Inferior parietal cortex (tissue), 1 donor: ENCODE results near the gene TCP1.
"Not testable (repeated sequence)": the region's sequence is repeated elsewhere in the genome, so short reads cannot be mapped to it uniquely, and the experiment has no call there.

Experiments used
- DNase-seq: peaks from one replicate; pipeline ENCODE4 v3.0.0-alpha.2; 2016; ENCODE audit errors: extremely low spot score

TCP1 gene

DNA sequence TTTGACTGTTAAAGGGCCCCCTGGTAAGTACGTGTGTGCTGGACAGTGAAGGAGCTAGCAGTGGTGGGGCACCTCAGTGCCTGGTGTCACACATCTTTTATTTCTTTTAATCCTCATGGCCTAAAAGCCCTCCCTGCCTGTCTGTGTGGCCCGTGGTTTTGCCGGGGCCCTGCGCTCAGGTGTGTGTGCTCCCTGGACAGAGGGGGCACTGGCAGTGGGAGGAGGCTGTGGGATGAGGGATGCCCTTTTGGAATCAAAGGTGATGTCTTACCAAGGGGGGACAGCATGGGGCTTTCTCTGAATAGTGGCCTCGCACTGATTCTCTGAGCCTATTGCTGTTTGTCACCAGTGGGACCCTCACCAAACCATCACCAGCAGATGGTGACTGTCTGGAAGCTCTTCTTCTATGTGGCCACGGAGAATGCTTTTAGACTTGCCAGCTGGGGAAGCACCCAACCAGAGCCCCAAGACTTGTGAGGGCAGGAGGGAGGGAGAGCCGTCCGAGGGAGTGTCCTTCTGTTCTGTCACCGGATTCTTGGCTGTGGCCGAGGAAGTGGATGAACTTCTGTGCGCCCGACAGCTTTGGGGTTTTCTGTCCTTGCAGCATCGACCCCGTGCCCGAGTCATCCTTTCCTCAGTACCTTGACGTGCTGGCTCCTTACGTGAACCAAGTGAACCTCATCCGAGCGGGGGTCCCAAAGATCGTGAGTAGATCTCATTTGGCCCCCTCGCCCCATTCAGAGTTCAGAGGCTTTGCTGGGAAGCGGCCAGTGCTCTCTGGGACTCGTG is 28.7 kb upstream of the TCP1 start:
- DNase-seq, result no peak

DNA sequence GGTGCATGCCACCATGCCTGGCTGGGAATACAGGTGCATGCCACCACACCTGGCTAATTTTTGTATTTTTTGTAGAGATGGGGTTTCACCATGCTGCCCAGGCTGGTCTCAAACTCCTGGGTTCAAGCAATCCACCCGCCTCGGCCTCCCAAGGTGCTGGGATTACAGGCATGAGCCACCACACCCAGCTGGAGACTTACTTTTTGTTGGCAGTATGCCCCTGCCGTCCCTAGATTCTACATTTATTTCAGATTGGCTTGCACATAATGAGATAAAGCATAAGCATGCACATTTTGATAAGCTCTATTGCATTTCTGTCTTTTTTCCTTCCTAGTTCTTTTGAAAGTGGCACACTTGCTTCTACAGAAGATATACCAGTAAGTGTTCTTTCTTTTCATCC is 27.4 kb upstream of the TCP1 start:
- not testable (repeated sequence) for DNase-seq

DNA sequence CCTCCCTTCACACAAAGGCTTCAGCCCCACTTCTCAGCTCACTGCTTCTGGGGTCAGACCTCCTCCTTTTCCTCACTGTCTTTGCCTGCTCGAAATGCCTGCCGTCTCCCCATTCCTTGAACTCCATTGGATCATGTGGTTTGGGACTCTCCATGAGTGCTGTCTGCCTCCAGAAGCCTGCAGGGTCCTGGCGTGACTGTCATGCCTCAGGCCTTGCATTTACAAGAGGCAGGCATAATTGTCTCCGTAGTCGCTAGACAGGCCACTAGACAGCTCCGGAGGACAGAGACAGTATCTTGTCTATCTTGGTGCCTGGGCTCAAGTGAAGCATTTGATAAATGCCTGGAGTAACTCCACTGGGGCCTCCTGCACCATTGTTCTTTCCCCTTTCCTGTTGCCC is 26.0 kb upstream of the TCP1 start:
- DNase-seq, result no peak

DNA sequence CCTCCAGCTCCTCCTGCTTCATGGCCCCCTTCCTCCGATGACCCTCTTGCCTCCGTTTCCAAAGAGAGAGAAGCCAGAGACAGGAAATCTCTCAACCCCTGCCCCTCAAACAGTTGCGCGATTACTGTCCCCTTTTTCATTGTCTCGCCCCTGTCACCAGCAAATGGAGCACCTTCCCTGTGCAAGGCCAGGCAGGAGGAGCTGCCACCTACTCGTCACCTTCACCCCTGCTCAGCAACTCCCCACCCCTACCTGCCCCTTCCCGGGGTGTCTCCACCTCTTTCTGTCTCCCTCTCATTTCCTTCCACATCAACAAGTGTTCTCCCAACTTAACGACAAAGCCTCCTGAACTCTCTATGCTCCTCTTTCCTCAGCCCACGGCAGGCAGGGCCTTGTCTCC is 24.4 kb upstream of the TCP1 start:
- no peak for DNase-seq

DNA sequence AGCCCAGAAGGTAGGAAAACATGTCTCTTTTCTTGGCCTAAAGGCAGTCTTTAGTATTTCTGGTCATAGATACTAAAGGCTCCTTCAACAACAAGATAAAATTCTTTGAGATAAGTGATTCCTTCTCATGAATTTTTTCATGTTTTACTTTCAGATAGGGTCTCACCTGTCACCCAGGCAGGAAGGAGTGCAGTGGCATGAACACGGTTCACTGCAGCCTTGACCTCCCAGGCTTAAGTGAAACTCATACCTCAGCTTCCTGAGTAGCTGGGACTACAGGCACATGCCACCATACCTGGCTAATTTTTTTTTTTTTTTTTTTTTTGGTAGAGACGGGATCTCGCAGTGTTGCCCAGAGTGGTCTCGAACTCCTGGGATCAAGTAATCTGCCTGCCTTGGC is 19.7 kb upstream of the TCP1 start:
- no peak for DNase-seq

DNA sequence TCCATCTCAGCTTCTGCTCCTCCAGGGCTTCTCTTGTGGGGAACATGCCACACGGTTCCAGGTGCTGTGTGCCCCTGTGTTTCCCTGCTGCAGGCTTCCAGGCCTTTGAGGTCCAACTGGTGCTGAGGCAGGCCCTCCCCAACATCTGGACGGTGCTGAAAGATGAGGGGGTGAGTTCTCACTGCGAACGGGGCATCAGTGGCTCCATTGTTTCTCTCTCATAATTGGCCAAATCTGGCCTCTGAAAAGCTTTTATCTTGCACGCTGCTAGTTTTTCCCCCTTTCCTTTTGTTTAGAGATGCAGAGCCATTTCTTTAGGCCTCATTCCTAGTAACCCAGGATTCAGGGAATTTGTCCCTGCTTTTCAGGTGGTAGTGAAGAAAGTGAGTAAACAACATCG is 19.2 kb upstream of the TCP1 start:
- DNase-seq, result peak; percentile 52

DNA sequence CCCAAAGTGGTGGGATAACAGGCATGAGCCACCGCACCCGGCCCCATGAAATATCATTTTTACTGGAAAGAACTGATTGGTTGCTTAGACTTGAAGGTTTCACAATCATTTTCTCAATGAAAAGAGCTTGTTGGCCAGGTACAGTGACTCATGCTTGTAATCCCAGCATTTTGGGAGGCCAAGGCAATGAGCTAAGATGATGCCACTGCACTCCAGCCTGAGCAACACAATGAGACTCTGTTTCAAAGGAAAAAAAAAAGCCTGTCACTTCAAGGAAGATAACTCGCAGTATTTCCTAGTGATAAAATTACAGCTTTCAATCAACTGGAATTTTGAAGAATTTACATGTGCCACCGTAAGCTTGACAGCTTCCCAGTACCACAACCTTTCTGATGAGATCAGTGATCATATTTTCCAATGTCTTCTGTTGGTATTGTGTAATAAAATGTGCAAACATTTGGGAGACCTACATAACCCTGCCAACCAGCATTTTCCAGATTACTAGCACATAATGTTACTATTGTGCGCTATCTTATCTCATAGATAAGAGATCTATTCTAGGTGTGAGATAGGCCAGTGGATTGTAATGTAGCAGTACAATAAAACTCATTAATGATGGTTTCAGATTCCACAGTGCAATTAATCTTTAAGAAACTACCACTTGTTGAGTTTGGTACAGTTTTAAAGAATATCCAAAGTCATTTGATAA is 17.9 kb upstream of the TCP1 start:
- DNase-seq, result no peak

DNA sequence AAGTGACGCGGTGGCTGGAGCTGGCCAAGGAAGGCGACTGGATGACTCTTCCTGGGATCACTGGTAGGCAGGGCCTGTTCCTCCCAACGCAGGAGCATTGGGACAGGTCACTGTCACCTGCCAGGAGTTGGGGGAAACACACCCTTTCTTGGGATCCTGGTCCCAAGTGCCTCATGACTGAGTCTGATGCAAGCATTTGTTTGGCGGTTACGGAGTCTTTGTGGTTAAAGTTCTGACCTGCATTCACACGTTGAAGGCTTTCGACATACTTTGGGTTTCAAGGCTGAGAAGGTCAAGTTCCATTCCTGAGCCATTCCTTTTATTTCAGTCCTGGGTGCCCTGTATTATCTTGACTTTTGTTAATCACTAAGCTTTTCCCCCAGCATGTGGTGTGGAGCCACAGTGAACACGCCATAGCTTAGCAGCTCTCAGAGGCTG is 16.6 kb upstream of the TCP1 start:
- no peak for DNase-seq

DNA sequence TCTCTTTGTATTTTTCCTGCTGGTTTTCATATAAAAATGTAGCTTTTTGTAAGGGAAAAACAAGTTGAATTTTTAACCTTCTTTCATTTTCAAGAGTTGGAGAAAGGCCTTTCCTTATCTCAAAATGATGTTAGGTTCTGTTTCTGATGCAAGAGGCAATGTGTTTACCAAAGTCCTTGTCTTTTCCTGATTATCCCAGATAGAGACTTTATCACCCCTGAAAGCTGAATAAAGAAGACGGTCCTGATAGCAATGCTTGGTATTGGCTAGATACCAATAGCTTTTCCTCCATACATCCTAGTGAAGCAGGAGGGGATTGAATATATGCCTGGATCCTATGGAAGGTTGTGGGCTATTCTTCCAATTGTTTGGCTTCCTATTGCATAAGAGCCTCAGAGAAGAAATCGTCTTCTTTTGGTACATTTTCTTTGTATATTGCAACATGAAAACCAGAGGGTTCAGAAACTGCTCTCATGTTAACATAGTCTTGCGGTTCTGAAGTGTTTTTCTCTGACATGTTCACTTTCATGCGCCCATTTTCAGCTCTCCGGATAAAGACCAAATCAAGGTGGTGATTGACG is 16.1 kb upstream of the TCP1 start:
- DNase-seq, result no peak

DNA sequence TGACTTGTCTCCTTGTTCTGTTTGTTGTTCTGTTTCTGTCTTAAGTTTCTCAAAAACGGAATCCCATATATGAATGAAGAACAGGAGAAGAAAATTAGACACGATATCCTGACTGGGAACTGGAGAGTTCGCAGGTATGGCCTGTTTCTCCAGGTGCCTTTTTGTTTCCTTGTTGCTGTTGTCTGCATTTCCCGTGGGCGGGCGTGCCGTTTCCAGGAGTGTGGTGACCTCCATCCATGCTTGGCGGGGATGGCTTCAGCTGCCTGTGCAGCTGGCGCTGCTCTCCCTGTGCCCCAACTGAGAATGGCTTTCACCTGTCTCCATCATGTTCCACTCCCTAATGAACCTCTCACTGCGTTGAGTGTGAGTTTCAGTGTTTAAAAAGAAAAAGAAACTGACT is 15.1 kb upstream of the TCP1 start:
- DNase-seq, result no peak

DNA sequence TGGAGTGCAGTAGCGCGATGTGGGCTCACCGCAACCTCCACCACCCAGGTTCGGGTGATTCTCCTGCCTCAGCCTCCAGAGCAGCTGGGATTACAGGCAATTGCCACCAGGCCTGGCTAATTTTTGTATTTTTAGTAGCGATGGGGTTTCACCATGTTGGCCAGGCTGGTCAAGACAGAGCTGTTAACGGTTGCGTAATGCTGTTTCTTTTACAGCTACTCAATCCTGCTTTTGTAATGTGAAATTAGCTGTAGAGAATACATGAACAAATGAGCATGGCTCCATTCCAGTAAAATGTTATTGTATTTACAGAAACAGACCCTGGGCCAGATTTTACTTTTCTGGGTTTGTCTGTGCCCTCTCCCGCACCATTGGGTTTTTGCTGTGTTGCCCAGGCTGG is 12.5 kb upstream of the TCP1 start:
- DNase-seq, result no peak

DNA sequence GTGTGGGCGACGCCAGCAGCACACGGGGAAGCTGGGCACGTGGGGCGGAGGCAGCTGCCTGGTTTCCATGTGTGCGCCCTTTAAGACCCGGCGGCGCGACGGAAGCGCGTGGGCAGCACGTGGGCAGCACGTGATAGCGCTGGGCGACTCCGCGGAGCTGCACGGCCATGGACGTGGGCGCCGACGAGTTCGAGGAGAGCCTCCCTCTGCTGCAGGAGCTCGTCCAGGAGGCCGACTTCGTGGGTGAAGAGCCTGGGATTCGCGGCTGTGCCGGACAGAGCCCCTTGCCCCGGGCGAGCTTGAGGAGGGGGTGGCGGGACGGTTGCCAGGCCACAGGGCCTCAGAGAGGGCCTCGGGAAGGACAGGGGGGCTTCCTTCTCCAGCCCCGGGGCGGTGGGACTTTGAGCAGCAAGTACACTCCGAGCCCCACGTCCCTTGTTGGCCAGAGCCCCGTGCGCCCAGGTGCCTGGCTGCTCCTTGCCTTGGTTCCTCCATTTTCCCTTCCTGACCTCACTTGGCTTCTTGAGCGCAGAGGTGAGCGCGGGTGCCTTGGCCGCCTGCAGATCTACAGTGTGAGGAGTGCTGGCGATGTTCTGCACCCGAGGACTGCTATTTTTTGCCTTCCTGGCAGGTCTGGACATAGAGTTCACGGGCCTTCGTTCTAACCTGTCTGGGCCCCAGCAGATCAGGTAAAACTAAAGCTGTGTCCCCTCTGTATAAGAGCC is 10.9 kb upstream of the TCP1 start, which contains the start of gene PNLDC1:
Gene PNLDC1, plus strand, starts transcription at position 136 of the 725 bp plus-strand sequence. Its CDS starts 32 bp downstream, at position 168.
- DNase-seq, result no peak

DNA sequence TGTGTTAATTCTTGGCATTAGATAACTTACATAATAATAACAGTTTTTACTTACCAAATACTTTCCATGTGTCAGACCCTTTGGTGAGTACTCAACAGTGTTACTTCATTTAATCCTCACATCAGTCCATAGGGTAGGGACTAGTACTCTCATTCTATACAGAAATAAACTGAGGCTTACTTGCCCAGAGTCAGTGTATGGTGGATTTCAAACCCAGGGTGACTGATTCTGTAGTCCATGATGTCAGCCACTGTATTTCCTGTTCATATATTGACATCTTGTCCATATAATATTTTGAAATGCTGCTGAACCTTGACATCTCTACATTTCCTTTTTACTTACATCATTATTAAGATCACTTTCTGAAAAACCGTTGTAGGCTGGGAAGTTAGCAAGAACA is 8.2 kb upstream of the TCP1 start:
- DNase-seq, result no peak

DNA sequence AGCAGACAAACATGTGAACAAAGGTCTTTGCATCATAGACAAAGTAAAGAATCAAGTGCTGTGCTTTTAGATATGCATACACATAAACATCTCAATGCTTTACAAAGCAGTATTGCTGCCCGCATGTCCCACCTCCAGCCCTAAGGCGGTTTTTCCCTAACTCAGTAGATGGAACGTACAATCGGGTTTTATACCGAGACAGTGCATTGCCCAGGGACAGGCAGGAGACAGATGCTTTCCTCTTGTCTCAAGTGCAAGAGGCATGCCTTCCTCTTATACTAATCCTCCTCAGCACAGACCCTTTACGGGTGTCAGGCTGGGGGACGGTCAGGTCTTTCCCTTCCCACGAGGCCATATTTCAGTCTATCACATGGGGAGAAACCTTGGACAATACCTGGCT is 5.6 kb upstream of the TCP1 start:
- DNase-seq, result not testable (repeated sequence)

DNA sequence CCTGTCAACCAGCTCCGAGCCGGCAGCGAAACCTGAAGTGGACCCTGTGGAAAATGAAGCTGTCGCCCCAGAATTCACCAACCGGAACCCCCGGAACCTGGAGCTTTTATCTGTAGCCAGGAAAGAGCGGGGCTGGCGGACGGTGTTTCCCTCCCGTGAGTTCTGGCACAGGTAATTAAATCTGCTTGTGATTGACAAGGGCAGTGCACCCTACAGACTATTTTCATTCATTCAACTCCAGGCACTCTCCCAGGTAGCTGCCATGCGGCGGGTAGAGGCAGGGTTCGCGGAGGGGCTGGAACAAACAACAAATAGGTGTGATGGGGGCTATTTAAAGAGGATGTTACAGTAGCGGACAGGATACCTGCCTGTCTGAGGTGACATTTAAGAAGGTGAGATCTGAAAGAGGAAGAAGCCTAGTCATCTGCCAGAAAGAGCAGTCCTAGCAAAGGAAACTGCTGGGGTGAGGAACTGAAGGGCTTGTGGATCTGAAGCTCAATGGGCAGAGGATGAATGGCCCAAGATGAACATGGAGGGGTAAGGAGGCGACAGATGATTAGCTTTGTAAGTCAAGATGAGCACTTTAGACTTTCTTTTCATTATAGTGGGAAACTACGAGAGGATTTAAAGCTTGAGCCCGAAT is 1.7 kb upstream of the TCP1 start:
- no peak for DNase-seq

DNA sequence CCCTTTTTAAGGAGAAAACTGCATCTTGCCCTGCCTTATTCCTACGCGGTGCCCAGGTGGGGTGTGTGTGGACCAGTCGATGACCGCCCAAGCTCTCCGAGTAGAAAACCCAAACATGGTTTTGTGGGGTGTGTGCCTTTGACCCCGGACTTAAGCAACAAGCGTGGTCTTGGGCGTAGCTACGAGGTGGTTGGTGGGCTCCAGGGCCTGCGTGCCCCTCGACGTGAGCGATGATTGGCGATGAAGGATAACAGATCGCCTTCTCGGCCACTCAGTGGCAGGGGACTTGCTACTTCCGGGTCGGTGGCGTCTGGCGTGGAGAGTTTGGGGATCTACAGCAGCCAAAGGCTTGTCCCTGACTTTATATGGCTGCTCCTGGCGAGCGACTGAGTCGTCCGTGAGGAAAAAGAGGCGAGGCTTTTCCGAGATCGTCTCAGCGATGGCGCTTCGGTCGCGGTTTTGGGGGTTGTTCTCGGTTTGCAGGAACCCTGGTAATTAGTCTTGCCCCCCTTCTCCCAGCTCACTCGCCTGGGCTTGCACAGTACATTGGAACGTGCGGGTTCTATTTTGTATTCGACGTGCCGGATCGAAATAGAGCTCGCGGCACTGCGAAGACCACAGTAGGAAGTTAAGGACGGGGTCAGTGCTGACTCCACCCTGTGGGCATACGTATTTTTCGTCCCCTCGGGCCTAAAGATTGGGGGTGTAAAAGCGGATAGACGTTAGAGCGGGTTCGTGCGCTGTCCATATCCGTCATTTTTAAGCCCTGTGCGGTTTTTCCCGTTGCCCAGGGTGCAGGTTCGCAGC is 950 bp upstream of the TCP1 start, which contains the start of gene MRPL18:
Gene MRPL18, plus strand, starts transcription at position 319 of the 807 bp plus-strand sequence. Its CDS starts 121 bp downstream, at position 440.
- DNase-seq, result peak; percentile 98

DNA sequence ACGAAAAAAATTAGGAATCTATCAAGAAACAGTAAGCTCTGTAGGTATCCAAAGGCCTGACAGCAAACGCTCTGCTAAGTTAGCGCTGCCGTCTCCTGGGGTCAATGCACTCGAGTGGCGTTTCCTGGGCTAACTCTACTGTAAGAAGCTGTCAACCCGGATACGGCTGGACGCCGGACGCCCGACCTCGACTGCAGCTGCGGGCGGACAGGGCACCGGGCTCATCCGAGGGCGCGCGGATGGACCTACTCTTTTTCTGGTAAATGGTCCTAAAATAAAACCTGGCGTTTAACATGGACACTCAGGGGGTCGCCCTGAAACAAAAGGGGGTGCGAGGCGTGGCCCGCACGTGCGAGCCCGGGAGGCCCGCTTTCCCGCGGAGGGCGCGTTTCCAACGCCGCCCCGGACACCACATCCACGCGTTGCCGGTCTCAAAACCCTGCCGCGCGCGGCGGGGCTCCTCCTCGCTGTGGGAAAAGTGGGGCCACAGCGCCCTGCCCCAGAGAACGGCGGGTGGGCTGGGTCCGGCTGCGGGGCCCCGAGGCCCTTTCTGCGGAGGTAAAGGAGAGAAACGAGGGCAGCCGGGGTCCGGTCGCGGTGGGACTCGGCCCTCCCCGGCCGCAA is 537 bp downstream of the TCP1 start:
- no peak for DNase-seq

DNA sequence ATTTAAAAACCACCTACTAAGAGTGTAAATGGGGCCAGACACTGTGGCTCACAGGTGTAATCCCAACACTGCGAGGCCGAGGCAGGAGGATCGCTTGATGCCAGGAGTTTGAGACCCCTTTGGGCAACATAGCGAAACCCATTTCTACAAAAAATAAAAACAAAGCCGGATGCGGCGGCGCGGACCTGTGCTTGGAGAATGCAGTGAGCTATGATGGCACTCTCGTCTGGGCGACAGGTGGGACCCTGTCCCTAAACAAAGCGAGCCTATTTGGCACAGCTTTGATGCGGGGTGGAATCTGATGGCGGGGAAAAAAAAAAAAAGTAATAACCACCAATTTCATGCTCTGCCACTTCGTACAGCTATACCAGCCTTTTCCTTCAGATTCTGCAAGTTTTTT is 1.1 kb downstream of the TCP1 start:
- DNase-seq, result no peak

DNA sequence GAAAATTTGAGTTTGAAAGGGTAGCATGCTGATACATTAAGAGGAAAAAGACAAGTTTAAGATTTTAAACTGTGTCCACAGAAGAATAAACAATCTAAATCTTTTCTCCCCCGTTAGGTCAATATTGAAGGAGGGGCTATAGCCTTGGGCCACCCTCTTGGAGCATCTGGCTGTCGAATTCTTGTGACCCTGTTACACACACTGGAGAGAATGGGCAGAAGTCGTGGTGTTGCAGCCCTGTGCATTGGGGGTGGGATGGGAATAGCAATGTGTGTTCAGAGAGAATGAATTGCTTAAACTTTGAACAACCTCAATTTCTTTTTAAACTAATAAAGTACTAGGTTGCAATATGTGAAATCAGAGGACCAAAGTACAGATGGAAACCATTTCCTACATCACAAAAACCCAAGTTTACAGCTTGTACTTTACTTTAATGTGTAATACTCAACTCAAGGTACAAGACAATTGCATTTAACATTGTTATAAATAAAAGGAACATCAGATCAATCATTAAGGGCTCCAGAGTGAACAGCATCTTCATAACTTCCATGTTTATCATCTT is 10.8 kb downstream of the TCP1 start:
- no peak for DNase-seq

DNA sequence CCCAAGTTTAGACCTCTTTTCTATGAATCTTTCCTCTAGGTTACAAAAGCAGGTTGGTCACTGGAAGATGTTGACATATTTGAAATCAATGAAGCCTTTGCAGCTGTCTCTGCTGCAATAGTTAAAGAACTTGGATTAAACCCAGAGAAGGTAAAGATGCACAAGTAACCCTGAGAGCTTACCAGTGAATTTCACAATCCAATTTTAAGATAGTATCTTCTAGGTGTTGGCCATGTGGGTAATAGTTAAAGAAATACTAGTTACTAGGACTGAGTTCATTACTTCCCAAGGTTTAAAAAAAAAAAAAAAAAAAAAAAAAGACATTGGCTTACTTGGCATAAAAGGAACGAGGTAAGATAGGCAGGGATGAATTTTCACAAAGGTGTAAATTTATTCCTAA is 11.3 kb downstream of the TCP1 start:
- DNase-seq, result no peak
